Right renal pelvis (tissue), 4 donors: Measurements from ENCODE around the gene TUBA4B. TPM values are rescaled to one million over a fixed set of nuclear protein-coding genes. Genes with fewer than 3 reads are reported as not detected.

Experiments used
- DNase-seq, 4 donors: peaks; one replicate each; pipeline ENCODE4 v3.0.0-alpha.2; 2013; ENCODE audit warnings: low read depth in 4 of 4, low spot score in 3 of 4, missing footprints in 1 of 4
- polyA plus RNA-seq, 4 donors: library from polyadenylated mRNA; unstranded; fragments of 120-200 nt; gene quantifications; one replicate each; pipeline ENCODE4 v1.2.1, GENCODE V29; 2013; ENCODE audit not compliant: insufficient read length in 4 of 4

Gene TUBA4B
- polyA plus RNA-seq, 4 donors = 0.87 to 0.97 (median 0.92) TPM

DNA sequence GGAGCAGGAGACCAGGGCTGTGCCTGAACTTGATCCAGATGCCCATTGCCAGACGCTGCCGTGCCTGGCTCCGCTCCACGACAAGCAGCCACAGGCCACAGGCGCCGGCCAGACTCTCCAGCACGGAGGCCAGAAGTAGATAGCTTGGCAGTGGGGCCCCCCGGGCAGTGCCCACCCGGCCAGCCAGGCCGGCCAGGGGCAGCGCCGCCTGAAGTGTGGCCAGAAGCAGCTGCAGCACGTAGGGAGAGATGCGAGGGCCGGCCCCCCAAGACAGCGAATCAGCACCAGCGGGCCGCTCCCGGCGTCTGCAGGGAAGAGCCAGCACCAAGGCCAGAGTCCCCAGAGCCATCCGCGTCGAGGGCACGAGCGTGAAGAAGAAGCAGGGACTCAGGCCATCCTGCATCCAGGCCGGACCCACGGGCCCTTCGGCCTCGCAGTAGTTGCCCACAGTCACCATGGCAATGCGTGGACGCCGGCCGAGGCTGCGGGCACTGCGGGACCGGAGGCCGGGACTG, 34.8 kb upstream of the TUBA4B start:
- DNase-seq = no peak

DNA sequence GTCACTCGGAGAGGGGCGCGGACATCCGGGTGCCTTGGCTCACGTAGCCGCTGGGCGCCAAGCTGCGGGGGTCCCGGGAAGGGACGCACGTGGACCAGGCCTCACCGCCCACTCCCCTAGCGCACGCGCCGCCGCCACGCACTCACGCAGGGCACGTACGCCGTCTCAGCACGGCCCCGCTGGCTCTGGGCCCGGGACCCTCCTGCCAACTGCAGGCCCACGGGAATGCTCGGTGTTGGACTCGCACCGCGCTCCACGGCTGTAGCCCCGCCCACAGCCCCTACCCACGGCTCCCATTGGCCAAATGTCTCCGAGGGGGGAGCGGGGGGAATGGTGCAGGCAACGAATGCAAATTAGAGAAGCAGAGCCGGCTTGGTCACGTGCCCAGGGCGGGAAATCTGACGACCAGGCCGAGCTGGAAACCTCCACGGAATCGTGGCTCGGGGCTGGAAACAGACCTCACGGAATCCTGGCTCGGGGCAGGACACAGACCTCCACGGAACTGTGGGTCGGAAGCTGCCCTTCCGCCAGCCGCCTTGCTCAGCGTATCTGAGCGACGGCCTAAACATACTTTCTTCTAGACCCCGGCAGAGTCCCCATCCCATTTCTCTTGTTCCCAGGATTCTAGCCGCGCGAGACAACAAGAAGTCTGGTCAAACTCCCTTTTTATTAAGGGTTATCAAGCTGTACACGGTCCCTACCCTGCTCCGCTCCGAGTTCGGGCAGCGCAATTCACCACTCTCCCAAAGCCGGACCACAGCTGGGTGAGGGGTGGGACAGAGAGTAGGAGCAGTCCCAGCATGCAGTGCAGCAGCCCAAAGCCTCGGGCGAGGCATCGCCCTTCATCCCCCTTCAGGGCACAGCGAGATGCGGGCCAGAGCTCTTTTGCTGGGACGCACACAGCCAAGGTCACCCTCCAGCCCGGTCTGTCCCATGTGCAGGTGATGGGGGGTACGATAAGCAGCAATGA, 34.0 kb upstream of the TUBA4B start, which contains the start of gene ABCB6:
ABCB6 (minus strand) TSS at position 227 of the 970 bp plus-strand sequence. CDS start 285 bp downstream, outside the sequence.
- DNase-seq = peak; percentile 86 to 91 (median 88)

DNA sequence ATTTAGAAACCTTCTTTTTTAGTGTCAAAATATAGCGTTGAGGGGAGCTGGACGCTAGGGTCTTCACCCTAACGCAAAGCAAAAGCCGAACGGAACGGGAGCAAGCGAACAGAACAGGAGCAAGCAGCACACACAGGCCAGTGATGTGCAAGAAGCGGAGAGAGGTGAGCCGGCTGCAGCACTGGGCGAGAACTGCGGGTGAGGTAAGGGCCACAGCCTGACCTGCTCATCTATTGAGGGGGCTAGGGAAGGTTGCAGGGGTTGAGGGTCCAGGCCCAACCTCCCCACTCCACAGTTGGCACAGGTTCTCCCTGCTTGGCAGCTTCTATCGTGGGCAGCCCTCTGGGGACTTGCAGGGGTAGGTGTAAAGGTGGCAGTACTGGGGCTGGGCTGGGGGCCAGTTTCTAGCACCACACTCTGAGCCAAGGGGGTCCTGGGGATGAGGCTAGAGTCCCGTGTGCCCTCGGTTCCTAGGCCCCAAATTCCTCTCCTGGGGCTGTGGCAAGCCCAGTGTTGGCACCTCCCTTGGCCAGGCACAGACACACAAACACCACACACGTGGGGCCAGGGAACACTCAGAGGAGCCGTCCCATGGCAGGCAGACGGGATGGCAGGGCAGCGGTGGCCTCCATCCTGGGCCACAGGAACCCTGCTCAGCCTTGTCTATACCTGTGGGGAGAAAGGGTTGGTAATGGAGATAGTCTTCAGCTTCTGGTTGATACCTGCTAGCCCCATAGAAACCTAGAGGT, 33.1 kb upstream of the TUBA4B start:
- no peak for DNase-seq

DNA sequence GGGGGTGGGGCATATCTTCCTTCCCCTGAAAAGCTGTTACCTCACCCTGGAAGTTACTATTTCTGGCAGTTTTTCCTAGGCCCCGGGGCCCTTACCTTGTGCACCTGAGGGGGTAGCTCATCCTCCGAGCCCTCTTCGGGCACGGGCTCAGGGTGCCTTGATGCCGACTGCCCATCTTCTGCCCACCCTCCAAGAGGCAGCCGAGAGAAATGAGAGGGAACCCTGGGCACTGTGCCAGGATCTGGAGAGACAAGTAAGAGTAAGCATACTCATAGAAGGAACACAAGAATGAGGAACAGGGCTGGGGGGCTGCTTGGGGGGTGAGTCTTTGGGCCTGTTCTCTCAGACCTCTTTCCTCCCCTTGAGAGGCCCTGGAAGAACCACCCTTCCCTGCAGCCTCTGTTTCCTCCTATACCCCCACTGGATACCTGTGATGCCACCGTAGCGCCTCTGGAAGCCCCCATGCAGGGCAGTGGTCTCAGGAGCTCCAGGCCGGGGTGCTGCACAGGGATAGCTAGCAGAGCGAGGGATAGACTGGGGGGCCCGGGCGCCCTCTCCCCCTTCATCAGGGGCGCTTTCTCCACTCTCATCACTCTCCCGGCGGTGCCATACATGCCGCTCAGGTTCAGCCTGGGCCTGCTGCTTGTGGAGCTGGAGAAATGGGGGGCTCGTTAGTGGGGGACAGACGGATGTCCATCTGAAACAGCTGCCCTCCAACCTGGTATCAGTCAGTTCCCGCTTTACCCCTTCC, 32.2 kb upstream of the TUBA4B start:
- no peak for DNase-seq

DNA sequence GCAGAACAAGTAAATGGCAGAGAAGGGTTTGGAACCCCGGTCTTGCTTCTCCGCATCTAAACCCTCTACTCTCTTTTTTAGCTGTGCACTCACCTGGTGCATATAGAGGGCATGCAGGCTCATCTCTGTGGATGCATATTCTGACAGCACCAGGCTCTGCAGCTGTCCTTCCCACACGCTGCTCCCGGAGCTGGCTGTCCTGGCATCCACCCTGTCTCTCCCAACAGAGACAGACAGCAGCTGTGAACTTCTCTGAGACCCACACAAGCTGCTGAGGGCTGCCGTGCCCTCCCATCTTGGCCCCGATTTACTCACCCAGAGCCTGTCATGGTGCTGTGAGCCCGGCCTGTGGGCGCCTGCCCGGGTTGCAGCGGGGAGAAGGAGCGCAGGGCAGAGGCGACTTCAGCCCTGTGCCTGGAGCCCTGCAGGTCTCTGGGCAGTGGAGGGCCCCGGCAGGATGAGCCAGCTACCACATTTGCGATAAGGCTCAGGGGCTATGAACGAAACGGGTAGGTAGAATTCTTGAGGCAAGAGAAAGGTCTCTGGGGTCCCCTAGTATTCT, 31.0 kb upstream of the TUBA4B start:
- no peak for DNase-seq

DNA sequence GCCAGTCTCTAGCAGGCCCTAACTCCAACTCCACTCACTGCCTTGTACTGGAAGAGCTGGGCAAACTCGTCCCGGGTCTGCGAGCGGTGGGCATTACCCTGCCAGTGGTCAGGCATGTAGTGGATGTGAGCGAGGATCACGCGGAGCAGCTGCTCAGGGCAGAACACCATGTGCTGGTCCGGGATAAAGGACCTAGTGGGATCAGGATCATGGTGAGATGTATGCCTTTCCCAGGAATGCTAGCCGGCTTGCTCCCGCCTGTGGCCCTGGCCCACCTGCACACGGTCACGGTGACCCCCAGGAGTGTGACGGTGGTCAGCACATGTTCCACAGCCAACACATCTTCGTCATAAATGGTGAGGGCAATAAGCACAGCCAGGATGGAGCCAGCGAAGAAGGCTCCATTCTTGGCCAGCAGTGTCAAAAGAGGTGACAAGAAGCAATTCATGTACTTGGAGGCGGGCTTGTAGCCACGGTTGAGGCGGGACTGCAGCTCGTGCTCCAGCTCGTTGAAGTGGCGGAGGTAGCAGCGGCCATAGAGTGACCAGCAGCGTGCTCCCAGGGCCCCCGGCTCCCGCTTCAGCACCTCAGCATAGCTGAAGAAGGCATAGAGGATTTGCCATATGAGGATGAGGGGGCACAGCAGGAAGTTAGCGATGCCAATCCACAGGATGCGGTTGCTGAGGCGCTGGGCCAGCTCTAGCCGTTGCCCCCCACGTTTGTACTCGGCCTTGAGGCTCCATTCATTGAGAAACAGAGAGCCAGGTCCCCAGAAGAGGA, 29.0 kb upstream of the TUBA4B start:
- DNase-seq = no peak

DNA sequence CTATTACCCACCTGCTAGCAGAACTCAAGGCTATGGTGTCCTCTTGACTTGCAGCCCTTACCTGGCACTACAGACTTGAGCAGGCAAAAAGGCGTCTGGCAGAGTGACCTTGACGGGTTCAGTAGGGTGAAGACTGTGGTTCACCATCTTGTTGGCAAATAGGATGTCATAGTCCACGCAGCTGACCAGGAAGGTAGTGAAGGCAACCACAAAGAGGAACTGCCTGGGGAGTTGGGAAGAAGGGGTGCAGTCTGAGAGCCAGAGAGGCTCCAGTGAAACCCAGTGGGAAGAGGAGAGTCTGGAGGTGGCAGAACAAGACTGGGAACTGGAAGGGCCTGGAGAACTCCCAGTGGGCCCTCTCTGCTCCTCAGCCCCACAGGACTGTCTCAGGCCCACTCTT, 27.7 kb upstream of the TUBA4B start:
- DNase-seq = no peak

DNA sequence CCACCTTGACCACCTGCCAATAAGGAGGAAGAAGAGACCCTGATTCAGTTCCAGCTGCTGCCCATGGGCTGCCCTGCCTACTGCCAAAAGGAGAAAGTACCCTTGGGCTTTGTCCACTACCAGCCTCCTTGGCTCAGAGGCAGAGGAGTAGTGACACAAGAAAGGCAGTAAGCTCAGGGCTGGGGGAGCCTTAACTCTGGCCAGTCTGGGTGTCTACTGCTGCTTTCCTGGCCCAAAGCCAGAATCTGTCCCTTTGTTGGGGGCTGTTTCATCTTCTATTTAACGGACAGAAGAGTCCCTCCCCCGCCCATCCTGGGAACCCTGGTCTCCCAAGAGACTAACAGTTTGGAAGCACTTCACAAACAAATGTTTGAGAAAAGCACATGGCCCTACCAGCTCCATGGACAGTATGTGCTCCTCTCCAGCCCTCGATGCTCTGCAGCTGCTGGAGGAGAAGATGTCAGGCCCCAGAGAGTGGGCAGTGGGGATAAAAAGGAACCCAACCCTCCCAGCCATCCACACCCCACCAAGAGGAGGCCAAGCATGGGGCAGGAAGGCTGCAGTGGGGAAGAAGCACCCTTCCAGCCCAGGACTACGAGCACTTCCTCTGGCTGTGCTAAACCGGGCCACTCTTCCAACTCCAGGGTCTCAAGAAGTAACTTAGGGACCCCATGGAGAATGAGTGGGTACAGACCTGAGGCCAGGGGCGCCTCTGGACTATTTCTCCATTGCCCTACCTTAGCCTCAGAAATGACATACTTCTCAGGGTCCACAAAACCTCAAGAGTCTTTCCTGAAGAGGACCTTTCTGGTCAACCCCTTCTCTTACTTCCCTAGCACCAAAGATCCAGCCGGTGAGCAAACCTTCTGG, 24.8 kb upstream of the TUBA4B start:
- DNase-seq = no peak

DNA sequence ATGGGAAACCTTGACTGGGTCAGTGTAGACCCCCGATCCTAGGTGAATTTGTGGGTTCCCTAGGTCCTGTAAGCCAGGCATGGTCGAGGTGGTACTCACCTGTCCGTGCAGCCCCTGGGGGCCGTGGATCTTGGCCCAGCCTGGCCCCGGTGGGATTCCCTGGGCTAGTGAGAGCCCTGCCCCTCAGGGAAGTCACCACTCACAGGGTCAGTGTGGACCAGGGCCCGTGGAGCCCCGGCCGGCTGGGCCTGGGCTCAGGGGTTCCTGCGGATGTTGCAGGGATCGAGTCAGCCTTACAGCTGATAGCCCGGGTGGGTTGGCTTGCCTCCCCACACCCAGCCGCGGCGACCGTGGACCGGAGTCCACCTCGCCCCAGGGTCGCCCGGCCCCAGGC, 24.1 kb upstream of the TUBA4B start:
- no peak for DNase-seq

DNA sequence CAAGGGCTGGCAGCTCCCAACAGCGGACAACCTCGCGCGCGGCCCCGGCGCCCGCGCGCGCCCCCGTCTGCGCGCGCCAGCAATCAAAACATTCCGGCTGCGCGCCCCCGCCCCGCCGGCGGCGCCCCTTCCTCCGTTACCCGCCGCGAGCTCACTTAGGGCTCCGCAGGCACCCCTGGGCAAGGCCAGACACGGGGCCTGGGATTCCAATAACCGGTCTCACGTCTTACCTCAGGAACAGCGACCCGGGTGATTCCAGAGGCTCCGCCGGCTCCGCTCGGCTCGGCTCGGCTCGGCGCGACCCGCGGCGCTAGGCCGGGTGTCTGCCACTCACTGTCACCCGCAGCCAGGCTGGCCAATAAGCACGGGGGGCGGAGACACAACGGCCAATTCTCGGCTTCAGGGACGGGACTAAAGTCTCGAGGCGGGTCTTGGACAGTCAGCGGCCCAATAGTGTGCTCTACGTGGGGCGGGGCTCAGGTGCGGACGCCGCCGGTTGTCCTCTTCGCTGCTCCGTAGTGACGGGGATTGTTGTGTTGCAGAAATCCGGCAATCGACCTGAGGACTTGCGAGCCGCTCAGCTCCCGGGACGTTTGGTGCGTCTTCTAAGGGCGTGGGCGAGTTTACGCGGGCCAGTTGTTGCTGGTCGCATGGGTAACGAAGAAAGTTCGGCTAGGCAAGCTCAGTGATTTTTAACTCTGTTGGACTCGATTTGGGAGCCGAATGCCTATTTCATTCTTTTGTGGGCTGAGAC, 23.6 kb upstream of the TUBA4B start, which contains the start of the genes ANKZF1 and ATG9A:
ANKZF1 (plus strand) TSS at position 502 of the 754 bp plus-strand sequence. CDS start 452 bp downstream, outside the sequence.
ATG9A (minus strand) TSS at position 332 of the 754 bp plus-strand sequence. CDS start 1,612 bp downstream, outside the sequence.
- DNase-seq = peak; percentile 90 to 98 (median 96)

DNA sequence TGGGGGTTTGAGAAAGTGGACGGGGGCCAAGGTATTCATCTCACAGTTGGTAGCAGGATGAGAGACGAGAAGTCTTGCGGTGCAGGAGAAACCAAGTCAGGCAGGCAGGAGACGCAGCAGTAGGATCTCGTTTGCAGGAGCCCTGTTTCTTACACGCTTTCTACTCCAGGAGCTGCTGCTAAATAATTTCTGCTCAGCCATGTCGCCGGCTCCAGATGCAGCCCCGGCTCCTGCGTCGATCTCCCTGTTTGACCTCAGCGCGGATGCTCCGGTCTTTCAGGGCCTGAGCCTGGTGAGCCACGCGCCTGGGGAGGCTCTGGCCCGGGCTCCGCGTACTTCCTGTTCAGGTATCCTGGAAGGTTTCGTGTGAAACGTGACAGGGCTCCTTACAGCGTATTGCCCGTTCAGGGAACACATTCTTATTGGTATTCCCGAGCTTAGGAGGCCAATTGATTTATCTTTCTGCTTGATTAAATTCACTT, 22.9 kb upstream of the TUBA4B start:
- no peak for DNase-seq

DNA sequence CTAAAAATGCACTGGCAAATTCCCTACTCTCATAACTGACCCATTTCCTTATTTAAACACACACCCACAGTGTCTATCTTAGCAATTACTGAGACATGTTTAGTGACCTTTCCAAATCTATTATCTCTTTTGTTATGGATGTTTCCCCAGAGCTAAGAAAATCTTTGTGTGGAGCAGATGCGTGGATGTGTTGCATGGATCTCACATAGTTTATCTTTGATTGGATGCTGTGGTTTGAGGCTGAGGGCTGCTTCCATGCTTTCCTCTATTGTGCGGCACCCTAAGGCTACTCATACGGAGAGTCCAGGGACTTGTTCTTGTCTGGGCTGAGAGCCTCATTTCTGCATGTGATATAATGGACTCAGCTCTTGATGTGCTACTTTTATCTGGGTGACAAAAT, 18.7 kb upstream of the TUBA4B start:
- no peak for DNase-seq

DNA sequence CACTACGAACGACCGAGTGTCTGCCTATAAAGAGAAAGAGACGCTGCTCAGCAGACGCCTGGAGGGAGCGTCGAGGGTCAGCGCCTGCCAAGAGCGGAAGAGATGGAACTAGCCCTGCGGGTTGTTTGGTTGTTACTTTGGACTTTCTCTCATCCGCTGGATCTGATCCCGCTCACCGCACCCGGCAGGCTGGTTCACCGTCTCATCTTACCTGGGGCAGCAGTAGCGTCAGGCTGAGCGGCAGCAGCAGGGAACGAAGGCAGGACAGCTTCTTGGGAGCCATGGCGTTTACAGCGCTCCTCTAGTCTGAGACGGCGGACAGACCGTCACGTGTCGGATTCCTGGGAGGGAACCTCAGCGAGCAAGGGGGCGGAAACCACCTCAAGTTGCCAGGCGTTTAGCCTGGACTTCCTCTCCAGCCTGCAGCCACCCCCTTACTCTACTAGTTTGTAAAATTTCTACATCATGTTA, 9.7 kb upstream of the TUBA4B start:
- no peak for DNase-seq

DNA sequence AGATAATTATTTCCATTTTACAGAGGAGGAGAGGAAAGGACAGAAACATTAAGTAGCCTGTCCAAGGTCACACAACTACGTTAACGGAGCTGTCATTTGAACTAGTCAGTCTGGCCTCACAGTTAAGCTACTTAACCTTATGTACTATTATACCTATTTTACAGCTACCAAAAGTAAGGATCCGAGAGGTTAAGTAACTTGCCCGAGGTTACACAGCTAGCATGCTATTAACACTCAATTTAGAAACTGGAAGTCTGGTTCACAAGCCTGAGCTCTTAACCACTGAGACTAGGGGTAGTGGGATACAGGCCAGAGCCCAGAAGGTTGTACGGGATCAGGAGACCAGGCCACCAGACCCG, 8.3 kb upstream of the TUBA4B start:
- no peak for DNase-seq

DNA sequence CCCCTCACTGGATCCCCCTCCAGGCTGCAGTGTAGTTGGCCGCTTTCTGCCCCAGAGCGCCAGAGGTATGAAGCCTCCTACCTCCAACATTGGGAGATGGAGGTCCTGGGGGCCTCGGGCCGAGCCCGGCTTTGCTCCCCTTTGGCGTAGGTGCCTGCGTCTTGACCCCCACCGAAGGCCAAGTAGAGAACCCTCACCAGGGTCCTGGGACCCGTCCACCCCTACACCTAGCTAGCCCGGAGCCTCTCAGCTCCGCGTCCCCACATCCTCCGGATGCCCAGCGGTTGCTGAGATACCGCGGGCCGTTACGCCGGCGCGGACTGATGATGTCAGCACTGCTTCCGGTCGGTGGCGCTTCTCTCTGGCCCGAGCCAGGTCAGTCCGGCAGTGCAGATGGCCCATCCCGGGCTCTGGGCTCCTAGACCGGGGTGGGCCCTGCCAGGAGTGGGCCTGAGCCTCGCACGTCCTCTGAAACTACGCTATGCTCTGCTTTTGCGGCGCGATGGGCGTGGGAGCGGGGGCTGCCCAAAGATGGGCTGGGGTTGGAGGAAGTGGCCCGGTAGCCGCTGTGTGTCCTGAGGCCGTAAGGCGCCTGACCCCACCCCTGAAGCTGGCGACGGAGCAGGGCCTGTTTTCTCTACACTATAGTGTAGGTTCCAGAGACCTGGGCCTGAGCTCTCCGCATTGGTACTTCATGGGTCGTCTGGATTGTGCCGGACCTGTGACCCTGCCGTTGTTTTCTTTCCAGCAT, 7.7 kb upstream of the TUBA4B start, which contains the start of the genes GLB1L and STK16:
GLB1L (minus strand) TSS at position 297 of the 751 bp plus-strand sequence. CDS start 1,871 bp downstream, outside the sequence.
STK16 (plus strand) TSS at position 332 of the 751 bp plus-strand sequence. CDS start 521 bp downstream, outside the sequence.
- peak; percentile 82 to 92 (median 90) for DNase-seq

DNA sequence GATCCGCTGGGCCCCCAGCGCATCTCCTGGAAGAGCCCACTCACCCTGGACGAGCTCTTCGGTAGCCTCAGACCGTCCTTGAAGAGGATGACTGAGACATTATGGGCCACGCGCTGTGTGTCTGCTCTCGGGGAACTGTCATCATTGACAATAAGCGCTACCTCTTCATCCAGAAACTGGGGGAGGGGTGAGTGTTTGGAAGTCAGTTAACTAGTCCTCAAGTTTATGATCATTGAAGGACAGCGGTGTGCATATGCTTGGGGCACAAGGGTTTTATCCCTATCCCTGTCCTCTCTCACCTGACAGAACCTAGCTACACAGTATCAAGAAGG, 7.2 kb upstream of the TUBA4B start:
- DNase-seq = no peak
